HG02571 (cell line): ENCODE results near the gene TCP1.
"Not testable (repeated sequence)": the region's sequence is repeated elsewhere in the genome, so short reads cannot be mapped to it uniquely, and the experiment has no call there.

Experiments
- ATAC-seq: cut with Tn5 transposase; IDR thresholded peaks from one replicate; pipeline ENCODE4 v1.9.1; 2021; ENCODE audit warnings: mild to moderate bottlenecking, moderate library complexity; ENCODE audit not compliant: unreplicated experiment

TCP1 gene

DNA sequence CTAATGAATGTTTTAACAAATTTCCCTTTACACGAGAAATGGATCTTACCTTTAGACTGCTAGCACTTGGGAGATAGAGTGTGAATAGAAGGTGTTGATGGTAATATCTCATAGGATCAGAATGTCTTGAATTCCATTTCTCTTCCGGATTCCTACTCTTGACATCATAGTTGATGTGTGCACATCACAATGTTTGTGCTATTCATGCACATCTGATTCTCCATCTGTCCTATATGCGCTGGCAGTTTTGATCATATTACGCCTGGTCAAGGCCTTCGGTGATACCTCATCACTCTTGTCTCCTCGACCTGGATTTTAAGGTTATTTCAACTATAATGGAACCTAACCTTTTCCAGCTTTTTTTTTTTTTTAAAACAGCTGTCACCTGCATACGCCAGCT, 44.3 kb downstream of the TCP1 start:
- no peak for ATAC-seq

DNA sequence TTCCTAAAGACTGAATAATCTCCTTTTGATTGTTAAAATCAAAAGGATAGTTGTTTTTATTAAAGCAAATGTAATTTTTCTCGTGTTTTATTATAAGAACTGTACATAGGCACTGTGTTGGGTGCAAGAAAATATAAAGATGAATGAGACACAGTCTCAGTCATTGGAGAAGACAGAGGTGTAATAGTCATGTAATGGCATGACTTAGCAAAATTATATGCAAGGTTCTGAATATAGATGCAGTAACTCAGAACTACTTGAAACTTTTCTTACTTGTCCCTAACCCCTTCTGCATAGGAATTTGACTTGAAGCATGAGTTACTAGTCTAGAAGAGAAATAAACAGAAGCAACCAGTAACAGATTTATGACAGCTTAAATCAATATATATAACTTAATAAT, 47.2 kb downstream of the TCP1 start:
- ATAC-seq, result no peak

DNA sequence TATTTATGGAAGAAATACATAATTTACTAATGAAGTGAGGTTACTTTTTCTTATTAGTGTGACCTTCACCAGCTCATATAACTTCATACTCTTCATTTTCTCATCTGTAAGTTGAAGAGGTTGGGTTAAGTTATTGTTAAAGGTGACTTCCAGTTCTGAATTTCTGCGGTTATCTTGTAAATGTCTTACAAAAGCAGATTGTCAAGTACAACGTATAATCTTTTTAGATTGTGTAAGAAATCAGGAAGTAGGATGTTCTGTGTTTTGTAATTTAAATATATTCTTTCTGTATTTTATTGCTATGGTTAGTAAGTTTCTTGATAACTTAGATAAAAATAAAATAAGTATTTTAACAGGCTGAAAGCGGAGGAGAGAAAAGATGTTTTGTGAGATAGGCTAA, 50.1 kb downstream of the TCP1 start:
- ATAC-seq, result no peak

DNA sequence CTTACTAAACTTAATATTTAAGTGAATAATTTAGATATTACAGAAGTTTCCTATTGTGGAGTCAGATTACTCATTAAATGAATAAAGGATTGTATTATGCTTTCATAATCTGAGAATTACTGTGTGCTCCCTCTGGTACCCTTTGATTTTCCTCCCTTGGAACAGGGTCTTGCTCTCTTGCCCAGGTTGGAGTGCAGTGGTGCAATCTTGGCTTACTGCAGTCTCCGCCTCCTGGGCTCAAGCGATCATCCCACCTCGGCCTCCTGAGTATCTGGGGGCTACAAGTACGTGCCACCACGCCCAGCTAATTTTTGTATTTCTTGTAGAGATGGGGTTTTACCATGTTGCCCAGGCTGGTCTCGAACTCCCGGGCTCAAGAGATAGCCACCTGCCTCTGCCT, 52.5 kb downstream of the TCP1 start:
- no peak for ATAC-seq

DNA sequence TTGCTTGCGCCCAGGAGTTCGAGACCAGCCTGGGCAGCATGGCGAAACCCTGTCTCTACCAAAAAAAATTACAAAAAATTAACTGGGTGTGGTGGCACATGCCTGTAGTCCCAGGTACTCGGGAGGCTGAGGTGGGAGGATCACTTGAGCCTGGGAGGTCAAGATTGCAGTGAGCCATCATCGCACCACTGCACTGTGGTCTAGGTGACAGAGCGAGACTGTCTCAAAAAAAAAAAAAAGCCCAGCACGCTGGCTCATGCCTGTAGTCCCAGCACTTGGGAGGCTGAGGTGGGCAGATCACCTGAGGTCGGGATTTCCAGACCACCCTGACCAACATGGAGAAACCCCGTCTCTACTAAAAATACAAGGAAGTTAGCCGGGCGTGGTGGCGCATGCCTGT, 56.0 kb downstream of the TCP1 start:
- ATAC-seq, result not testable (repeated sequence)

DNA sequence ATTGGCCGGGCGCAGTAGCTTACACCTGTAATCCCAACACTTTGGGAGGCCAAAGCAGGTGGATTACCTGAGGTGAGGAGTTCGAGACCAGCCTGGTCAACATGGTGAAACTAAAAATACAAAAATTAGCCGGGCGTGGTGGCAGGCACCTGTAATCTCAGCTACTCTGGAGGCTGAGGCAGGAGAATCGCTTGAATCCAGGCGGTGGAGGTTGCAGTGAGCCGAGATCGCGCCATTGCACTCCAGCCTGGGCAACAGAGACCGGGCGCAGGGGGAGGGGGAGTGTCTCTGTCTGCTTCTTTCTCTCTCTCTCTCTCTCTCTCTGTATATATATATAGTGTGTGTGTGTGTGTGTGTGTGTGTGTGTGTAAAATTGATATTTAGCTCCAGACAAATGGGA, 56.9 kb downstream of the TCP1 start:
- not testable (repeated sequence) for ATAC-seq

DNA sequence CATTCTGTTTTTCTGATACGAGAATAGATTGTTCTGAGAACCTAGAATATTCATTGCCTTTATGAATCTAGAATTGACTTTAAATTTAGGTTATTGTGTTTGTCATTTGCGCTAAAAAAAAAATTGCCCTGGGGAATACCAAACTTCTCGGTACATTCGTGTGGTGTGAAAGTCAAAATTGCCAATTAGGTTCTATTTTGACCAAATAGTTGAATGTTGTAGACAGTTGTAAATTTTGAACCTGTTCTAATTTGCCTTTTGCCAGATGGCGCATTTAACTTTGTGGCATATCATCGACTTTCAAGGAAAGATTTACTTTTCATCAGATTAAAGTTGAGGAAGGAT, 59.1 kb downstream of the TCP1 start:
- no peak for ATAC-seq

DNA sequence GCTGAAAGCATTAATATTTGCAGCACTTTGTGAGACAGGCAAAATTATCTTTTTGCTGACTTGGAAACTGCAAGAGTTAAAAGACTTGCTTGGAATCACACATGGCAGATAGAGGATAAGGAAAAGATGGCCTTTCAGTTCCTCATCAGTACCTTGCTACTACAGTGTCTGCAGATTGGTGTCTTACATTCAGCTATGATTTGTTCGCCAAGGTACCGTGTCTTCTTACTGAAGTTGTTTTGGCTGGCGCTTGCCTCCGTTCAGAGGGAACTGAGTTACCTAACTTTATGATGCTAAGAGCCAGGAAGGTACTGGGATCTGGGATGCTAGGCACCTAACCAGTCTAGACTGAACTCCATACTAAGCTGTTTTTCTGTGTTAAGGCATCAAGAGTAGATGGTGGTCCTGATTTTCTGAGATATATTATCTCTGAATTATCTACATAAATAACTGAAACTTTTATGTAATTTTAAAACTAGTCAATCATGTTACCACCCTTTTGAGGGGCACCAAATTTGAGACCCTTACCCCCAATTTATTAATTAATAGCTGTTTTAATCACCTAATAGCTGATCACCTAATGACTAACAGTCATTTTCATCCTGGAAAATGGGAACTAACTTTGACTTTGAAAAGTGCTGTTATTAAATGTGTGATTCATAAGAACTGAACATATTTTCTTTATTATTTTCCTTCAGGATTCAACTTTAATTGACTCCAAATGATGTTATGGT, 59.6 kb downstream of the TCP1 start:
- no peak for ATAC-seq

DNA sequence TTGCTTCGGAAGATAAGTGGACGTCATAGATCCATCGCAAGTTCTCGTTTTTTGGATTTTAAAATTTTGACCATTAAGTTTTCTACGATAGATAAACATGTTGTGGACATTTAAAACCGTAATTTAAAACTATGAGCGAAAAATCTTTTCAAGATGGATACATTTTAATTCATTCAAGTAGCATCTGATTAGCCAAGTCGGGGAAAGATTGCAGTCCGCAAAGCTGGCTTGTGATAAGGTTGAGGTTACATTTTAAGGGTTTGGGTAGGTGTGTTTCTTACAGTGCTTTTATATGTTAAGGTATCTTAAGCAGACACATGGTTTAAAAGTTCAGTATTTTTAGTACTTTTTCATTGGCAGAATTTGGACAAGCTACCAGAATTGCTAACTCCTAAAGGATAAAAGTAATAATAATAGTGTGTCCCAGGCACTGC, 60.9 kb downstream of the TCP1 start:
- ATAC-seq, result no peak
